GM19463 (cell line): ENCODE data around the gene DDO.
"Not testable (repeated sequence)": the region's sequence is repeated elsewhere in the genome, so short reads cannot be mapped to it uniquely, and the experiment has no call there.

Experiments
- ATAC-seq: cut with Tn5 transposase; IDR thresholded peaks from one replicate; pipeline ENCODE4 v1.9.1; 2021; ENCODE audit warnings: mild to moderate bottlenecking, moderate library complexity; ENCODE audit not compliant: unreplicated experiment

Gene DDO

GRCh38 chr6:110415086-110415916, at the start of gene DDO:
Gene DDO, minus strand, starts transcription at chr6:110415575. Its CDS starts 2,113 bp downstream, at chr6:110413462.
- ATAC-seq = peak; percentile 86

GRCh38 chr6:110462884-110463481, 47.6 kb upstream of the DDO start:
- ATAC-seq = no peak

- no peak for ATAC-seq
Measured at GRCh38 chr6:110461376-110461775, 46.0 kb upstream of the DDO start.

- no peak for ATAC-seq
Measured at GRCh38 chr6:110459137-110459536, 43.8 kb upstream of the DDO start.

- ATAC-seq = no peak
Measured at GRCh38 chr6:110458476-110458875, 43.1 kb upstream of the DDO start.

- ATAC-seq = not testable (repeated sequence)
Measured at GRCh38 chr6:110457567-110458175, 42.3 kb upstream of the DDO start.

- no peak for ATAC-seq
Measured at GRCh38 chr6:110456694-110457093, 41.3 kb upstream of the DDO start.

GRCh38 chr6:110449541-110449895, 34.1 kb upstream of the DDO start:
- no peak for ATAC-seq

- no peak for ATAC-seq
Measured at GRCh38 chr6:110448846-110449540, 33.6 kb upstream of the DDO start.

GRCh38 chr6:110447761-110448160, 32.4 kb upstream of the DDO start:
- no peak for ATAC-seq

GRCh38 chr6:110446405-110446804, 31.0 kb upstream of the DDO start:
- ATAC-seq = no peak

- no peak for ATAC-seq
Measured at GRCh38 chr6:110440026-110440425, 24.7 kb upstream of the DDO start.

- ATAC-seq = no peak
Measured at GRCh38 chr6:110439356-110439755, 24.0 kb upstream of the DDO start.

GRCh38 chr6:110434961-110435602, 19.7 kb upstream of the DDO start:
- ATAC-seq = no peak

- ATAC-seq = no peak
Measured at GRCh38 chr6:110432285-110432900, 17.0 kb upstream of the DDO start.

- no peak for ATAC-seq
Measured at GRCh38 chr6:110430741-110431140, 15.4 kb upstream of the DDO start.

GRCh38 chr6:110430236-110430635, 14.9 kb upstream of the DDO start:
- ATAC-seq = no peak

GRCh38 chr6:110428153-110428552, 12.8 kb upstream of the DDO start:
- ATAC-seq = no peak

- no peak for ATAC-seq
Measured at GRCh38 chr6:110425816-110426215, 10.4 kb upstream of the DDO start.

- no peak for ATAC-seq
Measured at GRCh38 chr6:110422444-110422822, 7.1 kb upstream of the DDO start.
